ENCODE results near the gene SLC34A2. TPM values are rescaled to one million over a fixed set of nuclear protein-coding genes. Genes with fewer than 3 reads are reported as not detected.

The SLC34A2 gene
- polyA plus RNA-seq, 1 donor from 2014 or later = not detected

GRCh38 chr4:25727711-25728493 is 72.3 kb downstream of the SLC34A2 start:
- Histone ChIP-seq H3K9ac (ENCODE audit: low read length) (no peak overlapping the region), H3F3A (ENCODE audit: insufficient read depth, low read length, poor library complexity, severe bottlenecking) (no peaks in the 10 kb centered on the region), H3K9me3 (ENCODE audit: low read length) (no peaks in the 10 kb centered on the region), H2AFZ (ENCODE audit: low read depth, low read length) (no peak overlapping the region), H3K9me2 (ENCODE audit: insufficient read depth, low read length) (no peaks in the 10 kb centered on the region), H3K27ac (ENCODE audit: low read length) (no peak overlapping the region), H3K4me3 (ENCODE audit: low read length) (no peak overlapping the region), H3K27me3 (ENCODE audit: insufficient read depth, low read depth, low read length) (no peaks in the 10 kb centered on the region), H3K4me2 (ENCODE audit: low read length) (no peak overlapping the region), H3K79me2 (replicated peaks; ENCODE audit: insufficient read depth, low read length) (no peaks in the 10 kb centered on the region), H4K20me1 (ENCODE audit: insufficient read depth) (no peaks in the 10 kb centered on the region), H3K36me3 (ENCODE audit: insufficient read depth, low read length) (no peaks in the 10 kb centered on the region)
- TF ChIP-seq EP300 (conservative IDR thresholded peaks at IDR 0.05; ENCODE audit: poor library complexity, severe bottlenecking) = no peak
- TF ChIP-seq CTCF (IDR thresholded peaks at IDR 0.05; ENCODE audit: poor library complexity, severe bottlenecking) = no peak
- no peak for TF ChIP-seq POLR2AphosphoS5 (IDR thresholded peaks at IDR 0.05)
- TF ChIP-seq EZH2 (IDR thresholded peaks at IDR 0.05; ENCODE audit: borderline replicate concordance, insufficient read depth, low read length, poor library complexity, severe bottlenecking) = no peak
- TF ChIP-seq MXI1 (conservative IDR thresholded peaks at IDR 0.05; ENCODE audit: poor library complexity, severe bottlenecking) = no peak
- TF ChIP-seq RAD21 (conservative IDR thresholded peaks at IDR 0.05) = no peak
- TF ChIP-seq REST (IDR thresholded peaks at IDR 0.05; ENCODE audit: borderline replicate concordance) = no peak
- TF ChIP-seq TAF1 (IDR thresholded peaks at IDR 0.05; ENCODE audit: low read depth) = no peak
- TF ChIP-seq SMC3 (conservative IDR thresholded peaks at IDR 0.05; ENCODE audit: poor library complexity) = no peak

Small RNAs within 50 kb of the gene (small RNA-seq; reads per million reads assigned to genes)
- gene AC092436.3 (0 to 0.08 (median 0) reads per million in 3 experiments), gene MTND4LP22 (0 reads per million in 3 experiments), gene RPS29P11 (0 reads per million in 3 experiments)

Other genes with a start within 250 kb of the SLC34A2 start
- 2.0 and 2.7 TPM in 2 replicates for gene SEL1L3, start 207.1 kb downstream of the SLC34A2 start, polyA plus RNA-seq